Measurements from ENCODE around the gene GPR137.

GPR137 gene

DNA sequence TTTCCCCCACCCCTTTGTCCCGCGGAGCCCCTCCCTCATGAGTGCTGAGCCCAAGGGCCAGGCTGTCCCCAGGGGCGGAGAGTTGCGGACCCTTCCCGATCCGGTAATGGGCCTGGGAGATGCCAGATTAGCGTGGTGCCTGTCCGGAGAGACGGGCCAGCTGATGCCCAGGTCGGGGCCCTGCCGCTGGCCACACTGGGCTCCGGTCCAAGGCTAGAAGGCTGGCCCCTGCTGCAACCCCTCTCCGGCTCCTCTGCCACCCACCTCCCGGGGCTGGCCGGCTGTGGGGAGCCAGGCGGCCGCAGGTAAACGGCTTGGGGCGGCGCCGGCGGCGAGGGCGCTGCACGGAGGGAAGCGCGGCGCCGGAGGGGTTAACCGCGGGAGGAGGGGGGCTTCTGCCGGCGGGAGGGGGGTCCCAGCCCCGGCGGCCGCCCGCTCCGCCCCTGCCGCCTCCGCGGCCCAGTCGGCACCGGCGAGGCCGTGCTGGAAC is 5.7 kb downstream of the GPR137 start, which contains the start of gene KCNK4:
Gene KCNK4, plus strand, starts transcription at position 41 of the 490 bp plus-strand sequence. CDS start 1,717 bp downstream, outside the sequence.
- ChIA-PET POLR2A (no interaction called here), CTCF (interaction anchor here (14.3 kb wide), 1 partner anchor 12 kb away, joined by 186 read pairs; the partner anchor contains the start of genes CATSPERZ and ESRRA)
- TF ChIP-seq CTCF (IDR thresholded peaks at IDR 0.05; ENCODE audit: control extremely low read depth, extremely low read depth, low read depth, missing control alignments): no peak
- no peak for DNase-seq (ENCODE audit: extremely low spot score)

GRCh38 chr11:64291752-64292459 is 6.3 kb downstream of the GPR137 start:
- ChIA-PET POLR2A (no interaction called here), CTCF (interaction anchor here (14.3 kb wide), 1 partner anchor 11 kb away, joined by 186 read pairs; the partner anchor contains the start of genes CATSPERZ and ESRRA)
- no peak for DNase-seq (ENCODE audit: extremely low spot score)
- no peak for TF ChIP-seq CTCF (IDR thresholded peaks at IDR 0.05; ENCODE audit: control extremely low read depth, extremely low read depth, low read depth, missing control alignments)

GRCh38 chr11:64292460-64293254 is 7.0 kb downstream of the GPR137 start:
- no peak for DNase-seq (ENCODE audit: extremely low spot score)
- POLR2A ChIA-PET: no interaction called here
- TF ChIP-seq CTCF (IDR thresholded peaks at IDR 0.05; ENCODE audit: control extremely low read depth, extremely low read depth, low read depth, missing control alignments): no peak
- CTCF ChIA-PET: interaction anchor here (14.3 kb wide), 1 partner anchor 10 kb away, joined by 186 read pairs; the partner anchor contains the start of genes CATSPERZ and ESRRA

DNA sequence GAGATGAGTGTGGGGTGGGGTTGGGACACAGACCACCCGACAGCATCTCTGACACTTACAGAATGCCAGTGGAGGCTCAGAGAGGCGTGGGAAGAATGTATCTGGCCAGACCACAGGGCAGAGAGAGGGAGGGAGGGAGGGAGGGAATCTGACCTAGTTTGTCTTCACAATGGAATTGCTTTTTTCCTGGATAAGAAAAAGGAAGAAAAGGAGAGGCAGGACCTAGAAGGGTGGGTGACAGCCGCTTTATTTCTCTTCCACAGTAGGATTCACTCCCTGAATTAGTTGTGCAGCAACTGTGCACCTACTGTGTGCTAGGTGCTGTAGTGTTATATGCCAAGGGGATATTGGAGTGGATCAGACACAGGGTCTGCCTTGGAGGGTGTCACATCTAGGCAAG is 9.1 kb downstream of the GPR137 start:
- no peak for DNase-seq (ENCODE audit: extremely low spot score)
- ChIA-PET CTCF (interaction anchor here (14.3 kb wide), 1 partner anchor 8 kb away, joined by 186 read pairs; the partner anchor contains the start of genes CATSPERZ and ESRRA), POLR2A (interaction anchor here (0.6 to 0.7 kb wide), 2 partner anchors 8 to 28 kb away, joined by 6 read pairs; no protein-coding TSS in a partner anchor)
- TF ChIP-seq CTCF (IDR thresholded peaks at IDR 0.05; ENCODE audit: control extremely low read depth, extremely low read depth, low read depth, missing control alignments): no peak

GRCh38 chr11:64295760-64296159 is 10.1 kb downstream of the GPR137 start:
- no peak for TF ChIP-seq CTCF (IDR thresholded peaks at IDR 0.05; ENCODE audit: control extremely low read depth, extremely low read depth, low read depth, missing control alignments)
- no peak for DNase-seq (ENCODE audit: extremely low spot score)
- ChIA-PET CTCF (interaction anchor here (0.8 to 14.3 kb wide), 3 partner anchors 7 to 44 kb away, joined by 3 to 186 read pairs (median 3); partner anchors contain the start of genes CATSPERZ, ESRRA and PLCB3), POLR2A (no interaction called here)

DNA sequence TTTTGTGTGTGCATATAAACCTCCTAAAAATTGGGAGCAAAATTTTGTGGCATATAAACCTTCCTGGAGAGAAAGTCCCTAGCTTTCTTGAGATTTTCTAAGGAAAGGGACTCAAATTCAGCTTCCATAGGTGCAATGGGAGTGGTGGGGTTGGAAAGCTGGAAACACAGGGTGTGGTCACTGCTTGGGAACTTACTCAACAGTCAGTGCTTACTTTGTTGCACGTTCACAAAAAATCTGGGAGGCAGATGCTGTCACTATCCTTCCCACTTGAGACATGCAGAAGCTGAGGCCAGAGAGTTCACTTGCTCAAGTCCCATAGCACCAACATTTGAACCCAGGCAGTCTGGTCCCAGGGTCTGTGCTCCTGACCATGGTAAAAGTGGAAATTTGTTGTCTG is 10.6 kb downstream of the GPR137 start:
- TF ChIP-seq CTCF (IDR thresholded peaks at IDR 0.05; ENCODE audit: control extremely low read depth, extremely low read depth, low read depth, missing control alignments): no peak
- no peak for DNase-seq (ENCODE audit: extremely low spot score)
- CTCF ChIA-PET: interaction anchor here (0.8 to 1.2 kb wide), 3 partner anchors 8 to 44 kb away, joined by 3 read pairs; partner anchors contain the start of genes ESRRA and PLCB3
- POLR2A ChIA-PET: no interaction called here
